ENCODE results near the gene PTPRO.

Gene PTPRO

GRCh38 chr12:15322164-15323061, at the start of gene PTPRO:
Gene PTPRO (plus strand): TSS chr12:15322508.
- no peak within 1 kb of the TSS for H3K27ac ChIP-seq
- TF ChIP-seq CTCF (conservative IDR thresholded peaks at IDR 0.05), result no peak

- no peak for TF ChIP-seq CTCF (conservative IDR thresholded peaks at IDR 0.05)
- H3K27ac ChIP-seq, result peak overlapping the region; percentile 56
These were observed 48.4 kb upstream of the PTPRO start for GRCh38 chr12:15273896-15274295.

GRCh38 chr12:15274561-15274967, 47.7 kb upstream of the PTPRO start:
- no peak for TF ChIP-seq CTCF (conservative IDR thresholded peaks at IDR 0.05)
- peak overlapping the region; percentile 56 for H3K27ac ChIP-seq

GRCh38 chr12:15276088-15276698, 46.1 kb upstream of the PTPRO start:
- peak; percentile 86 for TF ChIP-seq CTCF (conservative IDR thresholded peaks at IDR 0.05)
- H3K27ac ChIP-seq, result peak overlapping the region; percentile 56; the same call in 1 of the 2 replicates

GRCh38 chr12:15278816-15279658, 43.3 kb upstream of the PTPRO start:
- H3K27ac ChIP-seq, result peak overlapping the region; percentile 71
- peak; percentile 39; the same call in 1 of the 2 replicates for TF ChIP-seq CTCF (conservative IDR thresholded peaks at IDR 0.05)

GRCh38 chr12:15280930-15281329, 41.4 kb upstream of the PTPRO start:
- no peak overlapping the region for H3K27ac ChIP-seq
- TF ChIP-seq CTCF (conservative IDR thresholded peaks at IDR 0.05), result no peak

GRCh38 chr12:15289192-15289591, 33.1 kb upstream of the PTPRO start:
- no peak for TF ChIP-seq CTCF (conservative IDR thresholded peaks at IDR 0.05)
- H3K27ac ChIP-seq, result no peak overlapping the region
